HCT116 (cell line): ENCODE results near the gene MAPK8. TPM values are rescaled to one million over a fixed set of nuclear protein-coding genes. Genes with fewer than 3 reads are reported as not detected.

Experiments used
- ATAC-seq: fragments of 200-7000 bp; cut with Tn5 transposase; 2 replicates; pipeline ENCODE4 v1.9.1; 2020; ENCODE audit warnings: mild to moderate bottlenecking, moderate library complexity
- BruUV-seq: library from RNA; stranded (reverse); fragments of 400-500 nt; replicated peaks from 2 replicates; lab custom pipeline; 2021; lab: Mats Ljungman, UMichigan
- CTCF ChIA-PET: fragments of 300-600 bp; sonication (Branson Sonifier 250); formaldehyde crosslinking; loops from one replicate; lab custom pipeline; 2021; ENCODE audit warnings: antibody characterized with exemption; lab: Charles Lee
- POLR2A ChIA-PET: fragments of 300-600, 350-600 bp; sonication (Branson Sonifier 250); formaldehyde crosslinking; loops from one replicate; lab custom pipeline; 2021; ENCODE audit warnings: antibody characterized with exemption; lab: Charles Lee
- RAD21 ChIA-PET, 2 experiments: fragments of 300-600 bp; sonication (Branson Sonifier 250); formaldehyde crosslinking; loops; one replicate each; lab custom pipeline; 2023; ENCODE audit warnings: low total read pairs in 2 of 2; ENCODE audit not compliant: uncharacterized antibody in 2 of 2, unreplicated experiment in 2 of 2, low non-redundant PET in 1 of 2; lab: Charles Lee
- DNase-seq: peaks from one replicate; pipeline ENCODE4 v3.0.0-alpha.2; 2010; ENCODE audit warnings: low read depth, low spot score
- H2AFZ ChIP-seq: fragments of 200-600 bp; shearing (Covaris generic), sonication (generic); 2 replicates; pipeline ENCODE4 v1.6.1; 2017; ENCODE audit warnings: low read depth, mixed run types, mixed read lengths, antibody characterized with exemption, low read length; ENCODE audit not compliant: poor library complexity, severe bottlenecking
- H3K27ac ChIP-seq: 2 replicates; pipeline ENCODE4 v1.5.1; 2012; ENCODE audit warnings: low read depth, low read length
- H3K27me3 ChIP-seq: fragments of 200-600 bp; sonication (generic); 2 replicates; pipeline ENCODE4 v1.6.1; 2016; ENCODE audit warnings: mixed run types, low read length, mixed read lengths; ENCODE audit not compliant: insufficient read depth
- H3K36me3 ChIP-seq, 2 experiments: fragments of 200-500 bp in 1 of 2; fragments of 200-600 bp in 1 of 2; sonication (Bioruptor generic) in 1 of 2; sonication (generic) in 1 of 2; 2 replicates each; pipeline versions ENCODE4 v1.5.1 to v1.6.1; 2014 to 2016; ENCODE audit warnings: low read length in 2 of 2, inconsistent platforms in 1 of 2, mixed read lengths in 1 of 2, mixed run types in 1 of 2; ENCODE audit not compliant: insufficient read depth in 2 of 2, control insufficient read depth in 1 of 2
- H3K4me1 ChIP-seq, 2 experiments: fragments of 200-600 bp in 1 of 2; sonication (generic) in 1 of 2; 2 replicates each; pipeline versions ENCODE4 v1.5.1 to v1.6.1; 2012 to 2017; ENCODE audit warnings: low read length in 2 of 2, inconsistent platforms in 1 of 2, mild to moderate bottlenecking in 1 of 2, mixed read lengths in 1 of 2, mixed run types in 1 of 2, moderate library complexity in 1 of 2; ENCODE audit not compliant: insufficient read depth in 2 of 2, control insufficient read depth in 1 of 2
- H3K4me2 ChIP-seq: fragments of 200-600 bp; sonication (generic); 2 replicates; pipeline ENCODE4 v1.6.1; 2017; ENCODE audit warnings: mixed run types, low read length, mixed read lengths
- H3K4me3 ChIP-seq, 2 experiments: fragments of 200-600 bp in 1 of 2; sonication (generic) in 1 of 2; replicated peaks in 1 of 2; 2 replicates each; pipeline ENCODE4 v1.5.1; 2011 to 2016; ENCODE audit warnings: low read length in 2 of 2, control low read depth in 1 of 2, low read depth in 1 of 2, mild to moderate bottlenecking in 1 of 2, mixed read lengths in 1 of 2, mixed run types in 1 of 2
- H3K79me2 ChIP-seq: fragments of 200-600 bp; sonication (generic); 2 replicates; pipeline ENCODE4 v1.6.1; 2017; ENCODE audit warnings: mild to moderate bottlenecking, mixed run types, low read length, moderate library complexity, mixed read lengths; ENCODE audit not compliant: insufficient read depth
- H3K9ac ChIP-seq: fragments of 200-600 bp; sonication (generic); 2 replicates; pipeline ENCODE4 v1.6.1; 2016; ENCODE audit warnings: low read length, mixed read lengths
- H3K9me2 ChIP-seq: fragments of 200-600 bp; sonication (generic), shearing (Covaris generic); 2 replicates; pipeline ENCODE4 v1.6.1; 2017; ENCODE audit warnings: mixed run types, mild to moderate bottlenecking, moderate library complexity; ENCODE audit not compliant: insufficient read depth
- H3K9me3 ChIP-seq, 2 experiments: fragments of 200-500 bp in 1 of 2; fragments of 200-600 bp in 1 of 2; sonication (Bioruptor generic) in 1 of 2; sonication (generic) in 1 of 2; 2 replicates each; pipeline ENCODE4 v1.6.1; 2014 to 2017; ENCODE audit warnings: low read length in 2 of 2, mixed read lengths in 2 of 2, inconsistent platforms in 1 of 2, low read depth in 1 of 2, mild to moderate bottlenecking in 1 of 2, mixed run types in 1 of 2, moderate library complexity in 1 of 2; ENCODE audit not compliant: control insufficient read depth in 1 of 2, insufficient read depth in 1 of 2
- H4K20me1 ChIP-seq: fragments of 200-600 bp; sonication (generic), shearing (Covaris generic); 2 replicates; pipeline ENCODE4 v1.6.1; 2017; ENCODE audit warnings: mixed run types, mild to moderate bottlenecking, moderate library complexity; ENCODE audit not compliant: insufficient read depth
- ATF3 ChIP-seq: IDR thresholded peaks from 2 replicates; pipeline ENCODE4 v1.6.1; 2012
- CBX3 ChIP-seq: IDR thresholded peaks from 2 replicates; pipeline ENCODE4 v1.6.1; 2012; ENCODE audit warnings: low read depth
- CTCF ChIP-seq, 3 experiments: fragments of 200-600 bp in 1 of 3; sonication (generic) in 1 of 3; IDR thresholded peaks in 2 of 3; conservative IDR thresholded peaks in 1 of 3; 2 replicates each; pipeline ENCODE4 v1.5.1; 2012 to 2017; ENCODE audit warnings: low read depth in 2 of 3, low read length in 2 of 3, antibody characterized with exemption in 1 of 3, borderline replicate concordance in 1 of 3, control low read depth in 1 of 3, mild to moderate bottlenecking in 1 of 3, mixed read lengths in 1 of 3, mixed run types in 1 of 3, moderate library complexity in 1 of 3; ENCODE audit not compliant: insufficient read depth in 1 of 3
- EGR1 ChIP-seq: IDR thresholded peaks from 2 replicates; pipeline ENCODE4 v1.6.1; 2012; ENCODE audit warnings: low read depth
- ELF1 ChIP-seq: IDR thresholded peaks from 2 replicates; pipeline ENCODE4 v1.6.1; 2012; ENCODE audit warnings: low read depth, borderline replicate concordance
- EZH2 ChIP-seq: fragments of 200-600 bp; sonication (generic); IDR thresholded peaks from 2 replicates; pipeline ENCODE4 v1.6.1; 2017; ENCODE audit warnings: antibody characterized with exemption, mixed run types
- JUND ChIP-seq: IDR thresholded peaks from 2 replicates; pipeline ENCODE4 v1.6.1; 2012
- POLR2AphosphoS5 ChIP-seq: IDR thresholded peaks from 2 replicates; pipeline ENCODE4 v1.6.1; 2011; ENCODE audit warnings: mild to moderate bottlenecking, low read depth, low read length, moderate library complexity
- RAD21 ChIP-seq: IDR thresholded peaks from 2 replicates; pipeline ENCODE4 v1.6.1; 2012; ENCODE audit warnings: low read depth, mild to moderate bottlenecking
- SIN3A ChIP-seq: IDR thresholded peaks from 2 replicates; pipeline ENCODE4 v1.6.1; 2012; ENCODE audit warnings: low read depth
- SP1 ChIP-seq: IDR thresholded peaks from 2 replicates; pipeline ENCODE4 v1.6.1; 2012; ENCODE audit warnings: low read depth
- SRF ChIP-seq: IDR thresholded peaks from 2 replicates; pipeline ENCODE4 v1.6.1; 2012; ENCODE audit warnings: low read depth
- TCF7L2 ChIP-seq: IDR thresholded peaks from 2 replicates; pipeline ENCODE4 v1.7.0; 2011; ENCODE audit warnings: borderline replicate concordance, inconsistent platforms; ENCODE audit not compliant: insufficient read depth, insufficient read length; ENCODE audit errors: extremely low read depth
- YY1 ChIP-seq: IDR thresholded peaks from 2 replicates; pipeline ENCODE4 v1.6.1; 2011; ENCODE audit warnings: low read length, low read depth, moderate library complexity, mild to moderate bottlenecking; ENCODE audit not compliant: insufficient replicate concordance; ENCODE audit errors: extremely low read depth
- ZBTB33 ChIP-seq: IDR thresholded peaks from 2 replicates; pipeline ENCODE4 v1.6.1; 2011; ENCODE audit warnings: mild to moderate bottlenecking, low read length, moderate library complexity; ENCODE audit not compliant: insufficient replicate concordance; ENCODE audit errors: extremely low read depth
- ZFX ChIP-seq: fragments of 450-650 bp; IDR thresholded peaks from 2 replicates; pipeline ENCODE4 v1.6.1; 2017
- ZNF274 ChIP-seq: fragments of 200-500 bp; sonication (Bioruptor generic); IDR thresholded peaks from 2 replicates; pipeline ENCODE4 v1.6.1; 2014; ENCODE audit warnings: mild to moderate bottlenecking, low read depth, low read length, inconsistent platforms
- intact Hi-C: fragments of 100-400 bp; cut with micrococcal nuclease; formaldehyde crosslinking; loops from 2 replicates; pipeline ENCODE4 v1.10.0; 2022
- total RNA-seq: library from RNA; stranded (reverse); gene quantifications from one replicate; pipeline ENCODE4 v1.2.1, GENCODE V29; 2021; ENCODE audit not compliant: unreplicated experiment

The MAPK8 gene
- total RNA-seq, 1 experiment from 2014 or later = 71.0 TPM

GRCh38 chr10:48477141-48477540 is 170.7 kb downstream of the MAPK8 start:
- Histone ChIP-seq H3K4me1 (no peaks in the 10 kb centered on the region), H3K36me3 (no peaks in the 10 kb centered on the region), H3K27ac (no peak overlapping the region), H3K4me3 (no peak overlapping the region), H3K9ac (no peak overlapping the region), H4K20me1 (no peaks in the 10 kb centered on the region), H3K27me3 (no peaks in the 10 kb centered on the region), H3K79me2 (no peaks in the 10 kb centered on the region), H3K4me2 (no peak overlapping the region), H3K9me3 (no peaks in the 10 kb centered on the region), H3K9me2 (no peaks in the 10 kb centered on the region), H2AFZ (no peak overlapping the region)
- ChIA-PET RAD21 (no interaction called here), CTCF (no interaction called here), POLR2A (no interaction called here)
- no peak for TF ChIP-seq ZFX
- no peak for TF ChIP-seq ELF1
- no peak for TF ChIP-seq CBX3
- TF ChIP-seq YY1 = no peak
- TF ChIP-seq EGR1 = no peak
- TF ChIP-seq EZH2 = no peak
- TF ChIP-seq SRF = no peak
- no peak for TF ChIP-seq SP1
- TF ChIP-seq JUND = no peak
- TF ChIP-seq ZBTB33 = no peak
- no peak for TF ChIP-seq CTCF (IDR thresholded peaks at IDR 0.05 in 2 of 3, conservative IDR thresholded peaks at IDR 0.05 in 1 of 3; ENCODE audit: borderline replicate concordance in 1 of 3, insufficient read depth in 1 of 3, low read depth in 2 of 3, low read length in 2 of 3)
- TF ChIP-seq POLR2AphosphoS5 = no peak
- TF ChIP-seq SIN3A = no peak
- TF ChIP-seq RAD21 = no peak
- no peak for TF ChIP-seq ATF3
- TF ChIP-seq ZNF274 = no peak
- no peak for TF ChIP-seq TCF7L2
- intact Hi-C loops = no loop called here
- BruUV-seq = no TSS peak
- DNase-seq = no peak
- ATAC-seq = no peak
